ENCODE results near the gene CDH12.

CDH12 gene

GRCh38 chr5:21919414-21920022 lies 933.6 kb downstream of the CDH12 start:
- DNase-seq = no peak

- DNase-seq = no peak
Measured at GRCh38 chr5:21918451-21918850, 934.7 kb downstream of the CDH12 start.

DNA sequence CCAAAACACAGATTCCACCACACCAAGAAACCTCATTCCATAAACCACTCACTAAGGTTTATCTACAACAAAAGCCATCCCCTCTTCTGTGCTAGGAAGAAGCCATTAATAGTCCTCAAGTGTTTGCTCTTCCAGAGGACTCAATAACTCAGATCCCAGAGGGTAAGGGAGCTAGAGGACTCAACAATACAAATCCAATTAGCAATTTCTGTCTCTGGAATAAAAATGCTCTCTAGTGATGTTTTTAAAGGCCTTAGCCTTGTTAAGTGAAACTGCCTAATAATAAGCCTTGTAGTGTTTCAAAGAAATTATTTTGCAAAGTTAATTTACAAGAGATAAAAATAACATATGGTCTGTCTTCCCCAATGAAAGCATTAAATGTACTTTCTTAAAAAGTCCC lies 942.4 kb downstream of the CDH12 start:
- no peak for DNase-seq

GRCh38 chr5:21895766-21896350 lies 957.3 kb downstream of the CDH12 start:
- no peak for DNase-seq

GRCh38 chr5:21893161-21893560 lies 960.0 kb downstream of the CDH12 start:
- DNase-seq = no peak

GRCh38 chr5:21889581-21889980 lies 963.6 kb downstream of the CDH12 start:
- DNase-seq = no peak

DNA sequence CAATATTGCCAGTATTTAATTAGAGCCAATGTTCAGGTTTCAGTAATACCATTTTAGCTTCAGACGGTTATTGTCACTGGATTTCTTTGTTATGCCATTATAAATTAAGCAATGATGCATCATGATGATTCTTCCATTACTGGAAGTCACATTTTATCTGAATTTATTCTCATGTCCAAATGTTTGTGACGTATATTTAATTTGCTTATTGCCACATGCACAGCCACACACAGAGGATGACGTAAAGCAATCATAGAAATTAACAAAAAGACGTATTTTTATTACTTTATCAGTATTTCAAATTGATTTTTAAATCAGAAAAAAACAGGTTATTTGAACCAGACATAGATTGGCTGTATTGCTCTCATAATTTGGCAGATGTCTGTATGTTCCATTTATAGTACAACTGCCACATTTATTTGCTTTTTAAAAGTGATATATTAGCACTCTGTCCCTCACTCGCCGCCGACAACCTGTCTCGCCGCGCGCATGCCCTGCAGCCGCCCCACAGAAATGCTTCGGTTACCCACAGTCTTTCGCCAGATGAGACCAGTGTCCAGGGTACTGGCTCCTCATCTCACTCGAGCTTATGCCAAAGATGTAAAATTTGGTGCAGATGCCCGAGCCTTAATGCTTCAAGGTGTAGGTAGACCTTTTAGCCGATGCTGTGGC lies 970.9 kb downstream of the CDH12 start:
- DNase-seq = no peak

- DNase-seq = no peak
Measured at GRCh38 chr5:21880164-21880563, 973.0 kb downstream of the CDH12 start.

- no peak for DNase-seq
Measured at GRCh38 chr5:21862986-21863385, 990.2 kb downstream of the CDH12 start.

DNA sequence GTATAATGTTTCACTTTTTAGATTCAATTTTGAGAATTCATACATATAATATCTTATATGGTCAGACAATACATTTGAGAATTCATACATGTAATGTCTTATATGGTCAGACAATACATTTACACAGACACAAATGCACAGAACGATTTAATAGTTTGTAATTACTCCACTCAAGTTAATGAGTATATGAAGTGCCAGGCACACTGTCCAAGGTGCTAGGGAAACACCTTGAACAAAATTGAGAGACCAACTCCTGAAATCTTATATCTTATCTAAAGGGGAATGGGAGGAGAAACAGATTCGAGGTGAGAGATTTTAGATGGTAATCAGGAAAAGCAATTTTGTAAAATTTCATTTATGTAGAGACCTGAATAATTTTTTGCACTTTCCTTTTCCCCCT lies 994.7 kb downstream of the CDH12 start:
- DNase-seq = no peak

DNA sequence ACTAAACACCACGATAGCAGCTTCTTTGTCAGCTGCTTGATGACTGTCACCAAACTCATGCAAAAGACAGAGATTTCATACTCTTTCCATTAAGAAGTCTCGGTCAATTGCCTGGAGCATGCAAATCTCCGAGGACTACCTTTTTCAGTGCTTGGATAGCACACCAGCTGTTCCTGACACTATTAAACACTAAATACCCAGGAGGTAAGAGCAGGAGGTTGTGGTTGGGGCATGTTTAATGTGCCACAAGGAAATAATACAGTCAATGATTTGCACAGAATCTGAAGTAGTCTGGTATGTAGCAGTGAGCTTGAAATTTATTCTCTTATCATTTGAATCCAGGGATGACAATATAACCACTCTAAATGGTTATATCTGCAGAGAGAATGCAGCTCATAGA lies 996.2 kb downstream of the CDH12 start:
- DNase-seq = no peak

DNA sequence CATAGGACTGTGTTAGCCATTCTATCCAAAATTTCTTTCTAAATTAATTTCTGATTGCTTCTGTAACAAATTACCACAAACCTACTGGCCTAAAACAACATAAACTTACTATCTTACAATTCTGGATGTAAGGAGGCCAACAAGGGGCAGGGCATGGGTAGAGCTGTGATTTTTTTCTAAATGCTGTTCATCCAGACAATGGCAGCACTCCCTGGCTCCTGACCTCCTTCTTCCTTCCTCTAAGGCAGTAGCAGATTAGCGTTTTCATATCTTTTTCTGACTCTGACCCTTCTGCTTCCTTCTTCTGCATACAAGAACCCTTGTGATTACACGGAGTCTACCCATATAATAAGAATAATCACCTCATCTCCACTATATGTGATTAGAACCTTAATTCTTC lies 1005.8 kb downstream of the CDH12 start:
- DNase-seq = no peak

DNA sequence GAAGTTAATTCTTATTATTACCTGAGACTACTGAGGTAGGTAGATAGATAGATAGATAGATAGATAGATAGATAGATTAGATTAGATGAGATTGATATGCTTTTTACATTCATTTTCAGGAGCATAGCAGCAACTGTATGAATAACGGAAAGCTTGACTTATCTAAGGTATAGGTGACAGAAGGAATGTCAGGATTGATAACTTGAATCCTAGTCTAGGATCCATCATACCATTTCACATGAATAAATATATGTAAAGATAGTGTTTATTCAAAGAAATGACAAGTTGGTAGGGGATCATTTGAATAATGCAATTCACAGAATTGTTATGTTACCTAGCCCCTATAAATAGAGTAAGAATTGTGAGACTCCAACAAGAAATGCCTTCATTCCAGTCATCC lies 1008.2 kb downstream of the CDH12 start:
- no peak for DNase-seq

DNA sequence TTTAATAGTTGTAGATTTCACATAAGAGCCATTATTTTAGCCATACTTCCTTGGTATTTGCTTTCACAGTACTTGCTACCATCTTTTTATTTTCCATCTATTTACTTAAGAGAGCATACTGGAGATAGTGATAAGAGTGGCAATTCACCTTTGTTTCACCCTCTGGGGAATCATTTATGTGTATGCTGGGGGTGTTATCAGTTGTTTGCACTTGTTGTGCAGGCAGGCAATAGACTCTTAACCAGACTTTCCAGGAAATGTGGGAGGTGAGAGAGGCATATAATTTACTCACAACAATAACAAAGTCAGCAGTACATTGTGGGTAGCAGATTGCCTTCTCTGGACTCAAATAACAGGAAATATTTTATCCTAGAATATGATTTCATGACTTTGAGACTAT lies 1018.3 kb downstream of the CDH12 start:
- no peak for DNase-seq

- DNase-seq = no peak
Measured at GRCh38 chr5:21831145-21831787, 1021.9 kb downstream of the CDH12 start.

GRCh38 chr5:21826884-21827283 lies 1026.3 kb downstream of the CDH12 start:
- no peak for DNase-seq

DNA sequence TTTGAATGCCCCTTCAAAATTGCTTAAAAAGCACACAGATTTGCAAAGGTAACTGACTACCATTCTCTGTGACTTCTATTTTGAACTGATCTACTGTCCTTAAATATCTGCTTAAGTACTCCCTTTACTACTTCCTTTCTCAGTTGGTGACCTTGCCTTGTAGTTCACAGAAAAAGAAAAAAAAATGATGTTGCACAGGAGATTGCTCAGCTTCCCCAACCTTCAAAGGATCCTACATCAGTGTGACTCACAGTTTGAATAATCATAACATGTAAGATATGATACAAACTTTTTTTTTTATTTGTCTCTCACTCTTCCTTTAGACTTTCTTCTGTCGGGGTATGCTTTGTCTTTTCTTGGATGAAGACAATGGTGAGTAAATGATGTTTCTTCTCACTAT lies 1029.6 kb downstream of the CDH12 start:
- no peak for DNase-seq

DNA sequence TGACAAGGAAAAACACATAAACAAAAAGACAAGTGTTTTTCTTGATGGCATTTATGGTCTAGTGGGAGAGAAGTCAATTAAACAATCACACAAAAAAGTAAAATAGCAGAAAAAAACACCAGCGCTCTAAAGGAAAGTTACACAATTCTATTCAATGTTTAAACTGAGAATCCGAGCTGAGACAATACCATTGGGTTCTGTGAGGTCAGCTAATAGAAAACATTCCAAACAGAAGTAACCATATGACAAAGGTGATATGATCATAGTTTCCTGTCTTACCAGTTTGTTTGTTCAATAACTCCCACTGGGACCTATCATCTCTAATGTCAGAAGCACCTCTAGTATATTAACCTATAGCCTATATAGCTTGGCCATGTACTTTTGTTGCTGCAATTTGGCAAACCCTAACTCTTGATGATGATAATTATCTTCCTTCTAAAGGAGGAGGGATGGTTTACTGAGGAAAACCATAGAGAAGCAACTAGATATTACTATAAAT lies 1030.0 kb downstream of the CDH12 start:
- DNase-seq = no peak

DNA sequence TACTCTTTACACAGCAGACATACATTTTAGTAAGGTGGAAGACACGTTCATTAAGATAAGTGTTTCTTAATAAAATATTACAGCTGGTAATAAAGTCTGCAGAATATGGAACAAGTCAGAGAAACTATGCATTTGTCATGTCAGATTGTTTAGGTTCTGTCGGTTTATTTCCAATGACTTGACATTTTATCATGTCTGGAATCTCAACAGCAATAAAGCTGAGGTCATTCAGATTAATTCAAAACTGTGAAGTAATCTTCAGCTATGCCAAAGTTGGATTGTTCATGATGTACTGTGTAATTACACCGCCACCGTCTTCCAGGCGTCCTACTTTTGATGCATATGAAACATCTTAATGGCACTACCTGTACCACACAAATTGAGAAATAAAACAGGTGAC lies 1032.6 kb downstream of the CDH12 start:
- no peak for DNase-seq

DNA sequence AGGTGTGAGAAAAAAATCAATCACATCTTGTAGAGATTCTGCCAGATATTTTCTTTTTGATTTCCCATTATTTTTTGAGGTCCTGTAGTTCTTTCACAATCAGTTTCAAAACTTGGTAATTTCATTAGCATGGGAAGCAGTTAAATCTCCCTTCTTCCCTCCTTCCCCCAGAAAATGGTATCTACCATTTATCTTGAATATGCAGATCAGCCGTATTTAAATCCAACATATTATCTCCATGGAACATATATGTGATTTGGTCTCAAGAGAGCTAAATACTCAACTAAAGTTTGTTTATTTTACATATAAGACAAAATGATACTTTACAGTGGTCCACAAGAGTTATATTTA lies 1034.8 kb downstream of the CDH12 start:
- no peak for DNase-seq

GRCh38 chr5:21817668-21818369 lies 1035.3 kb downstream of the CDH12 start:
- DNase-seq = no peak

DNA sequence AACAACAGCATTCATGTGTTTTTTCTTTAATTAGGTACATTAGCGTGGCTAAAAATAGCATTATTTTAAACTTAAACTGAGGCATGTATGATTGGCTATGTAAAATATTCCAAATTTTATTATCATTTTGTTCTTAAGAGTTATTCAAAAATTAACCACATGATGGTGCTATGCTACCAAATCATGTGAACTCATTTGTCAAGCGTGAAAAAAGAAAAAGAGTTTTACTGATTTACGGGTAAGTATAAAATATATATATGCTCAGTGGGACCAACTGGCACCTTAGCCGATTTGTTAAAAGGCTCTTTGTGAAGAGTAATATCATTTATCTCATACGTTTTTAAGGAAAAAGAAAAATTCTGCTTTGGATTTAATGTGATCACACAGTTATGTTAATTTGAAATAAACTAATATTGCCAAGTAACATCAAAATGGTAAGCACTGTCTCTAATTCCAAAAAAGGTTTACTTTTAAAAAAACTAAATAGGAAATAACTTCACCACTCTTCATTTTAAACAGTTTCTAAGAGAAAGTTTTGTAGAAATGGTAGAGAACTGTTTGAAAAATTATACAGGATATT lies 1042.3 kb downstream of the CDH12 start:
- DNase-seq = no peak

- no peak for DNase-seq
Measured at GRCh38 chr5:21809611-21810010, 1043.5 kb downstream of the CDH12 start.

Data from DMS79 treated with DMSO at 0.1 percent for 48 hours (cell line).